Immature natural killer cell (primary cell): ENCODE data around the gene TMOD3. TPM values are rescaled to one million over a fixed set of nuclear protein-coding genes. Genes with fewer than 3 reads are reported as not detected.

ENCODE experiments used
- DNase-seq, 3 donors: peaks; one replicate each; pipeline ENCODE4 v3.0.0; 2022; ENCODE audit warnings: mixed read lengths in 1 of 3
- H3K27ac Mint-ChIP-seq, 6 donors: one replicate each; pipeline ENCODE4 v1.8.0; 2020; ENCODE audit warnings: mixed read lengths in 6 of 6, mild to moderate bottlenecking in 5 of 6, inconsistent platforms in 4 of 6, moderate library complexity in 3 of 6
- H3K27me3 Mint-ChIP-seq, 3 donors: one replicate each; pipeline ENCODE4 v1.8.0; 2020 to 2021; ENCODE audit warnings: low read depth in 3 of 3, mild to moderate bottlenecking in 3 of 3, mixed read lengths in 3 of 3, moderate library complexity in 3 of 3, inconsistent platforms in 1 of 3
- H3K36me3 Mint-ChIP-seq, 3 donors: one replicate each; pipeline ENCODE4 v1.8.0; 2020; ENCODE audit warnings: mixed read lengths in 3 of 3, inconsistent platforms in 2 of 3, mild to moderate bottlenecking in 2 of 3
- H3K4me1 Mint-ChIP-seq, 2 donors: one replicate each; pipeline ENCODE4 v1.8.0; 2020; ENCODE audit warnings: inconsistent platforms in 2 of 2, mild to moderate bottlenecking in 2 of 2, mixed read lengths in 2 of 2, moderate library complexity in 1 of 2
- H3K4me3 Mint-ChIP-seq, 5 donors: one replicate each; pipeline ENCODE4 v1.8.0; 2020; ENCODE audit warnings: mild to moderate bottlenecking in 5 of 5, mixed read lengths in 5 of 5, inconsistent platforms in 3 of 5, moderate library complexity in 3 of 5
- H3K9me3 Mint-ChIP-seq, 6 donors: one replicate each; pipeline ENCODE4 v1.8.0; 2020; ENCODE audit warnings: mild to moderate bottlenecking in 6 of 6, mixed read lengths in 6 of 6, inconsistent platforms in 4 of 6, moderate library complexity in 3 of 6
- polyA plus RNA-seq, 3 donors: library from polyadenylated mRNA; unstranded; fragments of 300-500 nt; fragmentation: Illumina TruSeq; gene quantifications; one replicate each; pipeline ENCODE4 v1.2.3, GENCODE V29; 2021

Gene TMOD3
- polyA plus RNA-seq, 3 donors from 2014 or later = 28.9 to 50.9 (median 38.7) TPM

DNA sequence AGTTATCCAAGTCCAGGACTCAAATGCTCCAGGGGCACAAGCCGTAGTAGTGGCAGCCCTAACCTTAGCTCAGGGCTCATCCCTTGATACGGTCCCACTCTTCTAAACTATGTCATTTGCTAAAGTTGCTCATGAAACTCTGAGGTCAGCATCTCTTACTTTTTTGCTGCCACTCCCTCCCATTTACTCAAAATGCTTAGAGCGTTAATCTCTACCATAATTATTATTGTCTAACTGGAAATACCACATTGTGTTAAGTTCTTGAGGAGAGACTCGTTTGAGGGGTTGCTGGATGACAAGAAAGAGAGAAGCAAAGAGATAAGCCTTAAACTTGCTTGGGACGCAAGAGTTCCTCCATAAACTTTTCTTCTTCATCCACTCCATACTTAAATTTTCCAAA lies 26.9 kb upstream of the TMOD3 start:
- Mint-ChIP-seq H3K27ac (no peak overlapping the region), H3K4me1 (no peaks in the 10 kb centered on the region), H3K27me3 (peaks cover 1 to 2% (median 2%) of the 10 kb centered on the region in 3 donors), H3K9me3 (no peaks in the 10 kb centered on the region), H3K36me3 (peaks cover 10 to 22% (median 15%) of the 10 kb centered on the region in 3 donors), H3K4me3 (no peak overlapping the region)
- DNase-seq = no peak

DNA sequence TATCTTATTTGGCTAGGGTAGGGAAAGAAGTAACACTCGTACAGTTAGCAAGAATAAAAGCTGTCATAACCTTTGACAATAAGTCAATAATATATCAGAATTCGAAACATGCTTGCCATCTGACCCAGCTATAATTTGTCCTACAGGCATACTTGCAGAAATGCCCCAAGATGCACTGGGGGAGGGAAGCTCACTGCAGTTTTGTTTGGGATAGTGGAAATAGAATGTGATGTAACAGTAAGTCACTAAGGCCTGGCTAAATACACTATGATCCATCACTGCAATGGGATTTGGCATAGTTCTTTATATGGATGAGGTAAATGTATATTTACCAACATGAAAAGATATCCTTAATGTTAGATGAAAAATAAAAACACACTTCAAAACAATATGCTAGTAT lies 25.5 kb upstream of the TMOD3 start:
- peaks cover 5 to 25% (median 12%) of the 10 kb centered on the region in 3 donors for H3K36me3 Mint-ChIP-seq
- H3K27me3 Mint-ChIP-seq = peaks cover 1 to 2% (median 2%) of the 10 kb centered on the region in 3 donors
- H3K9me3 Mint-ChIP-seq = no peaks in the 10 kb centered on the region
- no peak for DNase-seq
- no peaks in the 10 kb centered on the region for H3K4me1 Mint-ChIP-seq
- H3K4me3 Mint-ChIP-seq = no peak overlapping the region
- H3K27ac Mint-ChIP-seq = no peak overlapping the region

DNA sequence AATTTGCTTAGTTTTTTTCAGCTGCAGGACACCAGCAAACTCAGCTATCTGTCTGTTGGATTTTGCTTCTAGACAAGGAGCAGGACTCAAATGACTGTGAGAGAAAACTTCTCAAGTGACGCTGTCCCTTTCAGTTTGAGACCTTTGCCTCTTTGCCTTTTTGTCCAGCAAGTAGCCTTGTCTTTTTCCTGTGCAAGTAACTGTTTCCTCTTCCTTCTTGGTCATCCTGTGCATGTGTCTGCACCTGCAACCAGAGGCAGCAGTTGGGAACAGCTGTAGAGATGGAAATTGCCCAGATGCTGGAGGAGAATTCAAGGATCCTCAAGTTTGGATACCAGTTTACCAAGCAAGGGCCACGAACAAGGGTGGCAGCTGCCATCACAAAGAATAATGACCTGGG lies 23.3 kb upstream of the TMOD3 start:
- Mint-ChIP-seq H3K36me3 (peaks cover 5 to 23% (median 12%) of the 10 kb centered on the region in 3 donors), H3K27ac (no peak overlapping the region), H3K4me1 (no peaks in the 10 kb centered on the region), H3K27me3 (peaks cover 0 to 2% (median 0%) of the 10 kb centered on the region in 3 donors), H3K4me3 (no peak overlapping the region), H3K9me3 (no peaks in the 10 kb centered on the region)
- DNase-seq = no peak

DNA sequence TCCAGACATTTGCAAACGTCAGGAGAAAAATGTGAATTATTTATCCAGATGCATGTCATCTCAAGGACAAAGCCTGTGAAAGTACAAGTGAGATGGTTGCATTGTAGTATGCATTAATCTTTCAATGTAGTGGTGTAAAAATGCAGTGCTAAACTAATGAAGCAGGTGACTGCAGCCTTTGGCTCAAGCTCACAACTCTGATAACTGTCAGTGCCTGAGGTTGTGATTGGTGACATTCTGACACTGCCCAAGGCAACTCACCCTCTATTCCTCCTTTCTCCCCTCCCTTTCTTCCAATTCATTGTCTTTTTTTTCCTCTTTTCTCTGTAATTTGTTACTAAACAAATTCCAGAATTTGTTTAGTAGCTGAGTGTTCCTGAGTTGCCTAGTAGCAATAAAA lies 20.0 kb upstream of the TMOD3 start:
- peaks cover 5 to 25% (median 12%) of the 10 kb centered on the region in 3 donors for H3K36me3 Mint-ChIP-seq
- H3K27me3 Mint-ChIP-seq = peaks cover 0 to 4% (median 0%) of the 10 kb centered on the region in 3 donors
- no peaks in the 10 kb centered on the region for H3K4me1 Mint-ChIP-seq
- H3K27ac Mint-ChIP-seq = no peak overlapping the region
- H3K9me3 Mint-ChIP-seq = no peaks in the 10 kb centered on the region
- no peak overlapping the region for H3K4me3 Mint-ChIP-seq
- DNase-seq = no peak

DNA sequence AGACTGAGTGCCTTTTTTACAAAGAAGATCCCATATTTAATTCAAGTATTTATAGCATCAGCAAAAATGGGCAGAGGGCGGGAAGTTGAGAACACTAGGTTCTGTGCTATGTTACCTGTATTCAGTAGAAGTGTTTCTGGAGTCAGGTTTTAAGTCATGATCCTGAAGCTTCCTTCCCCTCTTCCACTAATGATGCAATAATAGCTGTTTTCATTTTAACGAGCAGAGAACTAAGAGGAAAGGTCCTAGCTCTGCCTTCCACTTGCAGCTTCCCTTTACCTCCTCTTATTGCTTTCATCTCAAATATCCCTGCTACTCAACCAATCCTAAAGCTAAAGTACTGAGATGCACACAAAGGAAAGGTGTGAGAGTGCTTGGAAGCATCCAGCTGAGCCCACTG lies 16.9 kb upstream of the TMOD3 start:
- peaks cover 0 to 14% (median under 1%) of the 10 kb centered on the region in 3 donors for H3K36me3 Mint-ChIP-seq
- no peaks in the 10 kb centered on the region for H3K9me3 Mint-ChIP-seq
- H3K27me3 Mint-ChIP-seq = peaks cover 0 to 3% (median 0%) of the 10 kb centered on the region in 3 donors
- no peak overlapping the region for H3K27ac Mint-ChIP-seq
- no peak overlapping the region for H3K4me3 Mint-ChIP-seq
- DNase-seq = no peak
- H3K4me1 Mint-ChIP-seq = no peaks in the 10 kb centered on the region

DNA sequence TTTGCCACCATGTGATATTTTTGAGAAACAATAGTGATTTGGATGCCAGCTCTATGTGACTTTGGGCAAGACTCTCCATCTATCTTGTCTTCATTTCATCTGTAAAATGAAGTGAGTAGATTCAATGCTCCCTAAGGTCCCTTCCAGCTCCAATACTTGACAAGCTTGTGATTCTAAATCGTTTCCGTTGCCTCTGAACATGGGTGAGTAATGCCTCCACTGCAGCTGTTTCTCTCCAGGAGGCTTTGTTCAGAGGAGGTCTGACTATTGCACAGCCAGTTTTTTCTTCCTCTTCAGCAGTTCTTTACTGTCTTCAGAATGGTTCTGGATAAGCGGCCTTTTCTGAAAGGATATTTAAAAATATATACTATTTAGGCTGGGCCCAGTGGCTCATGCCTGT lies 14.8 kb upstream of the TMOD3 start:
- peaks cover 0 to 2% (median 0%) of the 10 kb centered on the region in 6 donors for H3K9me3 Mint-ChIP-seq
- H3K27me3 Mint-ChIP-seq = peaks cover 0 to 3% (median 0%) of the 10 kb centered on the region in 3 donors
- no peaks in the 10 kb centered on the region for H3K4me1 Mint-ChIP-seq
- H3K27ac Mint-ChIP-seq = no peak overlapping the region
- no peak for DNase-seq
- no peak overlapping the region for H3K4me3 Mint-ChIP-seq
- peaks cover 0 to 8% (median 0%) of the 10 kb centered on the region in 3 donors for H3K36me3 Mint-ChIP-seq

DNA sequence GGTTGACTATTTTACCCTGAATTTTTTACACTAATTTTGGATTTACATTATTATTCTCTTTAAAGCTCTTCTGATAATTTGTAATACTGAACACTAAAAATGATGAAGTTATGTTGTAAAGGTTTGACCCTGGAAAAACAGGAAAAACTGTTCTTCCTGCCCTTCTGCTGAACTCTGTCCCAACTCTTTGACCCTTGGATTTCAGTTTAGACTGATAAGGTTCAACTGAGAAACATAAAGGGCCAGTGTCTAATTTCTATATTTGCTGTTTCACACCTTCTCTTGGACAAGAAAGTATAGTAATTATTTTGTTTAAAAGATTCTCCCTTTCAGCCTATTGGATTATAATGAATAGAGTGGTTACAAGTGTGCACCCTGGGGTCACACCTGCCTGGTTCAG lies 12.8 kb upstream of the TMOD3 start:
- peaks cover 2 to 5% (median 3%) of the 10 kb centered on the region in 3 donors for H3K27me3 Mint-ChIP-seq
- DNase-seq = no peak
- H3K9me3 Mint-ChIP-seq = peaks cover 12 to 22% (median 17%) of the 10 kb centered on the region in 6 donors
- H3K4me3 Mint-ChIP-seq = no peak overlapping the region
- H3K36me3 Mint-ChIP-seq = peaks cover 15 to 16% (median 16%) of the 10 kb centered on the region in 3 donors
- H3K27ac Mint-ChIP-seq = no peak overlapping the region
- H3K4me1 Mint-ChIP-seq = no peaks in the 10 kb centered on the region

DNA sequence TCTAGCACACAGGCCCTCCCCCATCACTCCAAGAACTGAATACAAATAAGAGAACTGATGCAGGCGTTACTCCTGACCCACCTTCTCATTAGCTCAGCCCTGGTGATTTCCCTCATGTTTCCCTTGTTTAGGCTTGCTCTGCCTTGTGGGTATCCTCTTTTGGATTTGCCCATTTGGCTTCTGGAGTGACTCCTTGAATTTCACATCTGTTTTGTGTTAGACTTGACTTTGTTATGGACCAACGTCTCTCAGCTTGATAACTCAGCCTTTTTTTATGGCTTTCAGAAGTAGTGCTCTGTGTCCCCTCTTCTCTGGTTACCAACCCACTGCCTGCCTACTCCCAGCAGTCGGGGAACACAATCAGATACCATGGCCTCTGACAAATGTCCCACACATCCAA lies 11.3 kb upstream of the TMOD3 start:
- Mint-ChIP-seq H3K36me3 (peaks cover 15 to 16% (median 15%) of the 10 kb centered on the region in 3 donors), H3K9me3 (peaks cover 14 to 26% (median 20%) of the 10 kb centered on the region in 6 donors), H3K27ac (no peak overlapping the region), H3K27me3 (peaks cover 3 to 5% (median 4%) of the 10 kb centered on the region in 3 donors), H3K4me1 (no peaks in the 10 kb centered on the region), H3K4me3 (no peak overlapping the region)
- no peak for DNase-seq

DNA sequence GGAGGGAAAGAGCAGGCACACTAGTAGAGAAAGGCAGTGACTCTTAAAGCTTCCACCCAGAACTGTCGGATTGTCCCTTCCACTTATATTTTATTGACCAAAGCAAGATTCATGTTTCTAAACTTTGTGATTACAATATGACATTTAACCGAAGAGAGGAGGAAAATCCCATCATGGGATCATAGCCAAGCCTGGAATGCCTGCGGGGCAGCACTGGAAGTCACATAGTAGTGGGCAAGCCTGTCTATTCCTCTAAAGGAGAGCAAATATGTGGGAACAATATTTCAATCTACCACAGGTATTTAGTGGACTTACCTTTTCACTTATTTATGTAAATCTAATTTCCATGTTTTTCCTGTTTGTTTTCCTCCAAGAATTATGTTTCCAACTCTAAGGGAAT lies 3.8 kb upstream of the TMOD3 start:
- no peak overlapping the region for H3K4me3 Mint-ChIP-seq
- no peak for DNase-seq
- peaks cover 11 to 13% (median 12%) of the 10 kb centered on the region in 6 donors for H3K9me3 Mint-ChIP-seq
- H3K4me1 Mint-ChIP-seq = peaks cover 11 to 12% of the 10 kb centered on the region in 2 donors
- peaks cover 6 to 7% (median 6%) of the 10 kb centered on the region in 3 donors for H3K36me3 Mint-ChIP-seq
- peaks cover 4 to 6% (median 4%) of the 10 kb centered on the region in 3 donors for H3K27me3 Mint-ChIP-seq
- H3K27ac Mint-ChIP-seq = no peak overlapping the region

DNA sequence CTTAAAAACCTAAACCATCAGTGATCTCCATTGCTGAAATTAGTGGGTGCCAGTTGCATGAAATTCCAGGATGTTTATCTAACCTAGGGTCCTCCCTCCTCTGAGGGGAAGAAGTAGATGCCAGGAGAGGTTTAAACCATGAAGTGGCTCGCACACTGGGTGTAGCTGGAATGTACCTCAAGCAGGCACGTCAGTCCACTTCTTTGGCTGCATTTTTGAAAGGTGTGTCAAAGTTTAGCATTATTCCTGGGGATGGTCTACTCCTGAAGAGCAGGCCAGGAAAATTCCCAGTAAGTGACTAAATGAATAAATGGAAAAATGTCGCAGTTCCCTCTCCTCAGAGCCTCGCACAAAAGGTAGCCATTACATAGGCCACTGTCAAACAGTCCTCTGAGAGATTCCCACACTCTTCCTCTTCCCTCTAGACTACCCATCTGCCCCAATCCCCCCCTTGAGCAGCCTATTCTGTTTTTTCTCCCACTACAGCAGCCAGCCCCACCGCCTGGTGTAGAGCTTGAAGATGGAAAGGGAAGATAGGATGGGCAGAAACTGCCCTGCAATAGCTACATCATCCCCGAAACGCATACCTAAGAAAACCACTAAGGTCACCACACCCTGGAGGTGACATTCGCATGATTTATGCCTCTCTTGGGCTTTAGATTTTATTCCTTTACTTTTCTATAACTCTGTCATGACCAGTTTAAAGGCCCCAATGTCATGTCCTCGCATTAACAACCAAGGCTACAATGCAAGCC lies 655 bp upstream of the TMOD3 start:
- Mint-ChIP-seq H3K4me3 (peak overlapping the region; percentile 8 to 95 (median 92)), H3K36me3 (no peaks in the 10 kb centered on the region), H3K27me3 (peaks cover 2 to 6% (median 2%) of the 10 kb centered on the region in 3 donors), H3K9me3 (no peaks in the 10 kb centered on the region), H3K4me1 (peaks cover 37 to 42% of the 10 kb centered on the region in 2 donors), H3K27ac (peak overlapping the region in 5 of 6 donors; percentile 26 to 92 (median 91))
- no peak for DNase-seq

DNA sequence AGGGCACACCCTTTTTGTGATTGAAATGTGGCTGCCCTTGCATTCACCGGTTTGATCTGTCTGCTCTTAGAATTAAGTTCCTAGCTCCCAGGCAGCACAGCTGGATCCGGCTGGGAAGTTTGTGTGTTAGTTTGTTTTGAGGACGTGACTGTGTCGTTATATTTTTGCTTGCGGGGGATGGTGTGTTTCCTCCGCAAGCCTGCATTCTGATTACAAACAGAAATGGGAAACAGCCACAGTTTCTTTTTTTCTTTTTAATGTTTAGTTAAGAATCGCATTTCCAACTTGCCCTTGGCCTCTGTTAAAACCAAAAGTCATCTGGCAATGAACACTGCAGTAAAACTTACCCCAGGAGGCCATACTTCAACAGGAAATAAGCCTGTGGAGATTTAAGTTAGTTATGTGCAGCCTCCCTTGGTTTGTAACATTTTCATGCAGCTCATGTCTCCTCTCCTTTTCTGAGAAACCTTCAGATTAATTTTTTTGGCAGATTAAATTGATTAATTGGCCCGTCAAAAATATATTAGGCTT lies 888 bp downstream of the TMOD3 start:
- DNase-seq = peak in 1 of 3 donors; percentile 12
- Mint-ChIP-seq H3K4me3 (peak overlapping the region; percentile 93 to 96 (median 95)), H3K9me3 (no peaks in the 10 kb centered on the region), H3K27me3 (peaks cover 2 to 4% (median 2%) of the 10 kb centered on the region in 3 donors), H3K36me3 (no peaks in the 10 kb centered on the region), H3K4me1 (peaks cover 49 to 58% of the 10 kb centered on the region in 2 donors), H3K27ac (peak overlapping the region; percentile 84 to 94 (median 92))

DNA sequence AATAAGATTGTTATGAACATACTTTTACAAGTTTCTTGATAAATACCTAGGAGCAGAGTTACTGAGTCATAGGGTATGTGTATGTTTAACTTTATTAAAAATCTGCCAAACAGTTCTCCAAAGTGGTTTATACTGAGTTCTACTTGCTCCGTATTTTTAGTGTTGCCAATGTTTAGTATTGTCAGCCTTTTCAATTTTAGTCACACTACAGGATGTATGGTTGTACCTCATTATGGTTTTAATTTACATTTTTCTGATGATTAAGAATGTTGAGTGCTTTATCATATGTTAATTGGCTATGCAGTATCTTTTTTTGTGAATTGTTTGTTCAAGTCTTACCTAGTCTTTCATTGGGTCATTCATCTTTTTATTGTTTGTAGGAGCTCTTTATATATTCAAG lies 4.3 kb downstream of the TMOD3 start:
- no peak overlapping the region for H3K4me3 Mint-ChIP-seq
- no peaks in the 10 kb centered on the region for H3K9me3 Mint-ChIP-seq
- peaks cover 77 to 91% of the 10 kb centered on the region in 2 donors for H3K4me1 Mint-ChIP-seq
- H3K36me3 Mint-ChIP-seq = no peaks in the 10 kb centered on the region
- no peak overlapping the region for H3K27ac Mint-ChIP-seq
- no peak for DNase-seq
- H3K27me3 Mint-ChIP-seq = peaks cover 0 to 4% (median 3%) of the 10 kb centered on the region in 3 donors

DNA sequence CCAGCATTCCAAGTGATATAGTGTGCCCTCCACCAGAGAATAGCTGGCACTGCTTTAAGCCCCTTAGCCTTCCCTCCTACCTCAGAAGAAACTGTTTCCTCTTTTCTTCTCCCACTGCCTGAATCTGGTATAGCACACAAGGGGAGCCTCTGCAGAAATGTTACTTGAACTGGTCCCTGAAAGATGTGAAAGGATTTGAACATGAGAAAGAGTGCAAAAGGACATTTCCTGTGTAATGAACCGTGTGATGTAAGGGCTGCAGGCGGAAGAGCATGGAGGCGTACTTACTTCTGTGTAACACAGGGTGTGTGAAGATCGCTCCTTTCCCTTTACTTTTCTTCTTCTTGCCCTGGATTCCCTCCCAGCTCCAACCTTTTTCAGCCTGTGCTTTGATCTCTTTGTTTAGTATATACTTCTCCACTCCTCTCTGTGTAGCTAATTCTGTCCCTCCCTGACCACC lies 8.4 kb downstream of the TMOD3 start:
- peaks cover 76 to 99% of the 10 kb centered on the region in 2 donors for H3K4me1 Mint-ChIP-seq
- H3K27ac Mint-ChIP-seq = peak overlapping the region; percentile 68 to 85 (median 77)
- H3K27me3 Mint-ChIP-seq = peaks cover 0 to 1% (median 0%) of the 10 kb centered on the region in 3 donors
- DNase-seq = peak in 2 of 3 donors; percentile 7 to 9
- no peaks in the 10 kb centered on the region for H3K36me3 Mint-ChIP-seq
- H3K4me3 Mint-ChIP-seq = peak overlapping the region; percentile 21 to 63 (median 24)
- no peaks in the 10 kb centered on the region for H3K9me3 Mint-ChIP-seq

DNA sequence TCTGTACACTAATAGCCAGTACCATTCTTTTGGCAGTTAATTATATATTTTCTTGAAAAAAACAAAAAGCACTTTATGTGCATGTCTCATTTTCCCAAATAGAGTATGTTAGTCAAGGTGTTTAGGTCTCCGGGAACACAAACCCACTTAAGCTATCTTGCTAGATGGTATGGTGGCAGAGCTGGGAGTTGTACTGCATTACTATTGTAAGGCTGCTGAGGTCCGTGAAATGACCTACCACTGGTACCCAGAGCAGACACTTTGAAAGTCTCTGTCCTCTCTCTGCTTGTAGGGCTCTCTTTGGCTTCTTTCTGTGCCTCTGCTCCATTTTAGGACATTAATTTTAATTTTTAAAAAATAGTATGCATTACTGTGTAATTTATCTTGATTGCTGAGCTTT lies 8.8 kb downstream of the TMOD3 start:
- peaks cover 0 to 1% (median 0%) of the 10 kb centered on the region in 3 donors for H3K27me3 Mint-ChIP-seq
- H3K27ac Mint-ChIP-seq = peak overlapping the region in 5 of 6 donors; percentile 37 to 77 (median 68)
- peaks cover 79 to 99% of the 10 kb centered on the region in 2 donors for H3K4me1 Mint-ChIP-seq
- H3K4me3 Mint-ChIP-seq = peak overlapping the region in 3 of 5 donors; percentile 23 to 59 (median 24)
- H3K9me3 Mint-ChIP-seq = no peaks in the 10 kb centered on the region
- H3K36me3 Mint-ChIP-seq = no peaks in the 10 kb centered on the region
- no peak for DNase-seq
